Neural cell (in vitro differentiated cells): ENCODE measurements around the gene RERE. TPM values are rescaled to one million over a fixed set of nuclear protein-coding genes. Genes with fewer than 3 reads are reported as not detected.
A peak's percentile ranks its signal among the peaks of the same experiment; 100 is the strongest.
"Not testable (repeated sequence)": the region's sequence is repeated elsewhere in the genome, so short reads cannot be mapped to it uniquely, and the experiment has no call there.

Source experiments
- H2AFZ ChIP-seq: fragments of 200-600, 300-800 bp; sonication (generic), shearing (Covaris generic); 2 replicates; pipeline ENCODE4 v1.6.0; 2014; ENCODE audit warnings: low read depth, mild to moderate bottlenecking, antibody characterized with exemption, low read length, moderate library complexity
- H3F3A ChIP-seq: fragments of 200-600 bp; shearing (Covaris generic); 2 replicates; pipeline ENCODE4 v1.6.1; 2016; ENCODE audit warnings: mild to moderate bottlenecking, moderate library complexity, mixed read lengths, antibody characterized with exemption, low read length; ENCODE audit not compliant: insufficient read depth, poor library complexity, severe bottlenecking
- H3K27ac ChIP-seq: fragments of 200-600, 300-800 bp; sonication (generic), shearing (Covaris generic); 2 replicates; pipeline ENCODE4 v1.5.1; 2014; ENCODE audit warnings: mild to moderate bottlenecking, low read length, moderate library complexity
- H3K27me3 ChIP-seq: fragments of 300-800, 200-600 bp; sonication (generic), shearing (Covaris generic); 2 replicates; pipeline ENCODE4 v1.6.0; 2014; ENCODE audit warnings: mild to moderate bottlenecking, low read depth, low read length, moderate library complexity; ENCODE audit not compliant: insufficient read depth
- H3K36me3 ChIP-seq: fragments of 300-800, 200-600 bp; sonication (generic), shearing (Covaris generic); 2 replicates; pipeline ENCODE4 v1.5.1; 2014; ENCODE audit warnings: mild to moderate bottlenecking, antibody characterized with exemption, low read length, moderate library complexity; ENCODE audit not compliant: insufficient read depth
- H3K4me2 ChIP-seq: fragments of 300-800, 200-600 bp; sonication (generic), shearing (Covaris generic); 2 replicates; pipeline ENCODE4 v1.6.0; 2014; ENCODE audit warnings: mild to moderate bottlenecking, low read length
- H3K4me3 ChIP-seq: fragments of 300-800, 200-600 bp; sonication (generic), shearing (Covaris generic); 2 replicates; pipeline ENCODE4 v1.5.1; 2014; ENCODE audit warnings: mild to moderate bottlenecking, low read length, moderate library complexity
- H3K79me2 ChIP-seq: fragments of 200-600 bp; shearing (Covaris generic); replicated peaks from 2 replicates; pipeline ENCODE4 v1.6.0; 2014; ENCODE audit warnings: mild to moderate bottlenecking, low read length, moderate library complexity; ENCODE audit not compliant: insufficient read depth
- H3K9ac ChIP-seq: fragments of 300-800, 200-600 bp; sonication (generic), shearing (Covaris generic); 2 replicates; pipeline ENCODE4 v1.6.1; 2016; ENCODE audit warnings: mild to moderate bottlenecking, low read length, mixed read lengths
- H3K9me2 ChIP-seq: fragments of 200-600 bp; shearing (Covaris generic); 2 replicates; pipeline ENCODE4 v1.6.1; 2016; ENCODE audit warnings: mild to moderate bottlenecking, low read length, mixed read lengths; ENCODE audit not compliant: insufficient read depth
- H3K9me3 ChIP-seq: fragments of 200-600, 300-800 bp; sonication (generic), shearing (Covaris generic); 2 replicates; pipeline ENCODE4 v1.6.1; 2016; ENCODE audit warnings: mild to moderate bottlenecking, mixed run types, low read length, moderate library complexity, mixed read lengths
- H4K20me1 ChIP-seq: fragments of 200-600 bp; shearing (Covaris generic); 2 replicates; pipeline ENCODE4 v1.6.1; 2016; ENCODE audit warnings: mild to moderate bottlenecking, mixed run types; ENCODE audit not compliant: insufficient read depth
- CTCF ChIP-seq: fragments of 450-650 bp; IDR thresholded peaks from 2 replicates; pipeline ENCODE4 v1.5.1; 2014; ENCODE audit warnings: antibody characterized with exemption, mild to moderate bottlenecking, moderate library complexity; ENCODE audit not compliant: poor library complexity, severe bottlenecking
- EP300 ChIP-seq: fragments of 450-650 bp; conservative IDR thresholded peaks from 2 replicates; pipeline ENCODE4 v1.6.1; 2014; ENCODE audit warnings: antibody characterized with exemption, mild to moderate bottlenecking, moderate library complexity; ENCODE audit not compliant: poor library complexity, severe bottlenecking
- MXI1 ChIP-seq: fragments of 450-650 bp; conservative IDR thresholded peaks from 2 replicates; pipeline ENCODE4 v1.6.1; 2014; ENCODE audit warnings: antibody characterized with exemption, mild to moderate bottlenecking; ENCODE audit not compliant: poor library complexity, severe bottlenecking
- RAD21 ChIP-seq: fragments of 450-650 bp; conservative IDR thresholded peaks from 2 replicates; pipeline ENCODE4 v1.6.1; 2014; ENCODE audit warnings: antibody characterized with exemption, mild to moderate bottlenecking, moderate library complexity
- REST ChIP-seq: IDR thresholded peaks from 2 replicates; pipeline ENCODE4 v1.6.1; 2012; ENCODE audit warnings: borderline replicate concordance
- SMC3 ChIP-seq: fragments of 450-650 bp; conservative IDR thresholded peaks from 2 replicates; pipeline ENCODE4 v1.6.1; 2014; ENCODE audit warnings: antibody characterized with exemption, mild to moderate bottlenecking, moderate library complexity; ENCODE audit not compliant: poor library complexity
- TAF1 ChIP-seq: IDR thresholded peaks from 2 replicates; pipeline ENCODE4 v1.6.1; 2012; ENCODE audit warnings: low read depth
- polyA plus RNA-seq: library from polyadenylated mRNA; depleted of rRNA; stranded (reverse); fragments of >200 nt; gene quantifications from 2 replicates; pipeline ENCODE4 v1.2.3, GENCODE V29; 2014

RERE gene
- polyA plus RNA-seq, 1 donor from 2014 or later: 21.0 TPM

- H3K4me3 ChIP-seq, H3F3A ChIP-seq, H3K27me3 ChIP-seq, H3K9me3 ChIP-seq, H3K4me2 ChIP-seq, H3K9ac ChIP-seq, H4K20me1 ChIP-seq, H2AFZ ChIP-seq, H3K27ac ChIP-seq, H3K9me2 ChIP-seq, H3K36me3 ChIP-seq: not testable (repeated sequence)
- TF ChIP-seq SMC3 (peak; percentile 29), CTCF (peak; percentile 5), RAD21 (peak; percentile 19)
- H3K79me2 ChIP-seq: peaks cover 73% of the 10 kb centered on the region
Measured at GRCh38 chr1:8726801-8727186, 90.6 kb downstream of the RERE start.

GRCh38 chr1:8723010-8723409 is 94.4 kb downstream of the RERE start:
- H3K9me2 ChIP-seq: no peaks in the 10 kb centered on the region
- H4K20me1 ChIP-seq: peaks cover 4% of the 10 kb centered on the region
- H3K4me3 ChIP-seq: no peak overlapping the region
- H3K27ac ChIP-seq: no peak overlapping the region
- H2AFZ ChIP-seq: no peak overlapping the region
- no peaks in the 10 kb centered on the region for H3K27me3 ChIP-seq
- no peak overlapping the region for H3K4me2 ChIP-seq
- H3K9me3 ChIP-seq: no peaks in the 10 kb centered on the region
- H3K36me3 ChIP-seq: no peaks in the 10 kb centered on the region
- H3F3A ChIP-seq: no peaks in the 10 kb centered on the region
- no peak overlapping the region for H3K9ac ChIP-seq
- peaks cover 77% of the 10 kb centered on the region for H3K79me2 ChIP-seq
- TF ChIP-seq TAF1 (no peak), RAD21 (no peak), CTCF (no peak), REST (no peak), EP300 (no peak)

GRCh38 chr1:8722366-8722765 is 95.1 kb downstream of the RERE start:
- Histone ChIP-seq H3K4me3 (no peak overlapping the region), H3K9me3 (no peaks in the 10 kb centered on the region), H4K20me1 (no peaks in the 10 kb centered on the region), H3K27ac (no peak overlapping the region), H3K4me2 (no peak overlapping the region), H3K79me2 (peaks cover 77% of the 10 kb centered on the region), H3K36me3 (no peaks in the 10 kb centered on the region), H3K27me3 (no peaks in the 10 kb centered on the region), H3F3A (no peaks in the 10 kb centered on the region), H3K9ac (no peak overlapping the region), H2AFZ (no peak overlapping the region), H3K9me2 (no peaks in the 10 kb centered on the region)
- TF ChIP-seq MXI1 (no peak), REST (no peak), TAF1 (no peak), CTCF (no peak), SMC3 (no peak), EP300 (no peak)
